Ascending aorta (tissue), 2 donors: Measurements from ENCODE around the gene ATP6V0E2. TPM values are rescaled to one million over a fixed set of nuclear protein-coding genes. Genes with fewer than 3 reads are reported as not detected.

Experiments used
- DNase-seq, 2 donors: peaks; one replicate each; pipeline ENCODE4 v3.0.0-alpha.2; 2019; ENCODE audit warnings: low spot score in 2 of 2
- H3K27ac ChIP-seq, 2 donors: fragments of 200-600 bp; sonication (generic); one replicate each; pipeline ENCODE4 v1.5.1; 2016 to 2017; ENCODE audit warnings: mild to moderate bottlenecking in 1 of 2
- H3K27me3 ChIP-seq: fragments of 200-600 bp; sonication (generic); one replicate; pipeline ENCODE4 v1.5.1; 2017
- H3K36me3 ChIP-seq, 2 donors: fragments of 200-600 bp; sonication (generic); one replicate each; pipeline ENCODE4 v1.5.1; 2016
- H3K4me1 ChIP-seq, 2 donors: fragments of 200-600 bp; sonication (generic); one replicate each; pipeline ENCODE4 v1.5.1; 2016 to 2017; ENCODE audit warnings: mild to moderate bottlenecking in 1 of 2
- H3K4me3 ChIP-seq, 2 donors: fragments of 200-600 bp; sonication (generic); one replicate each; pipeline ENCODE4 v1.5.1; 2016 to 2017; ENCODE audit warnings: mild to moderate bottlenecking in 1 of 2
- H3K9me3 ChIP-seq, 2 donors: fragments of 200-600 bp; sonication (generic); one replicate each; pipeline ENCODE4 v1.5.1; 2016
- CTCF ChIP-seq, 3 experiments: fragments of 200-600 bp in 2 of 3; fragments of 450-650 bp in 1 of 3; sonication (generic) in 2 of 3; IDR thresholded peaks; one replicate each; pipeline ENCODE4 v1.5.1; 2016 to 2019; ENCODE audit warnings: antibody characterized with exemption in 3 of 3, mild to moderate bottlenecking in 1 of 3, moderate library complexity in 1 of 3
- intact Hi-C: fragments of 100-400 bp; cut with DNase I; formaldehyde crosslinking; loops from one replicate; pipeline ENCODE4 v1.15.1; 2023
- total RNA-seq: library from RNA; depleted of rRNA; stranded (reverse); fragments of >200 nt; gene quantifications from one replicate; pipeline ENCODE4 v1.1.0, GENCODE V29; 2016

Gene ATP6V0E2
- 29.5 TPM for total RNA-seq

GRCh38 chr7:149873074-149873969, at the start of gene ATP6V0E2:
Gene ATP6V0E2 (plus strand): TSS chr7:149873969. CDS start chr7:149874066, 97 bp downstream.
- intact Hi-C loops = loop anchor here (1.0 to 10.0 kb wide), 5 partner anchors 35 to 531 kb away; partner anchors contain the start of genes ZNF775 and ZNF862
- H3K27me3 ChIP-seq = no peaks in the 10 kb centered on the region
- no peaks in the 10 kb centered on the region for H3K36me3 ChIP-seq
- H3K9me3 ChIP-seq = no peaks in the 10 kb centered on the region
- peak within 1 kb of the TSS; percentile 84 to 86 for H3K27ac ChIP-seq
- no peak for TF ChIP-seq CTCF (IDR thresholded peaks at IDR 0.05)
- H3K4me3 ChIP-seq = peak within 1 kb of the TSS; percentile 86 to 89
- peaks cover 11% of the 10 kb centered on the region in 2 donors for H3K4me1 ChIP-seq
- DNase-seq = peak; percentile 81 to 97

- DNase-seq = no peak
Measured at GRCh38 chr7:149824301-149824741, 49.4 kb upstream of the ATP6V0E2 start.

GRCh38 chr7:149824748-149825566, 48.8 kb upstream of the ATP6V0E2 start:
- DNase-seq = no peak
- no peaks in the 10 kb centered on the region for H3K27me3 ChIP-seq
- H3K4me1 ChIP-seq = no peaks in the 10 kb centered on the region
- TF ChIP-seq CTCF (IDR thresholded peaks at IDR 0.05) = no peak
- H3K4me3 ChIP-seq = no peak overlapping the region
- H3K9me3 ChIP-seq = no peaks in the 10 kb centered on the region
- intact Hi-C loops = no loop called here
- no peaks in the 10 kb centered on the region for H3K36me3 ChIP-seq
- H3K27ac ChIP-seq = no peak overlapping the region

More at GRCh38 chr7:149824301-149824741, 49.4 kb upstream of the ATP6V0E2 start:
- no peaks in the 10 kb centered on the region for H3K36me3 ChIP-seq
- intact Hi-C loops = no loop called here
- H3K9me3 ChIP-seq = no peaks in the 10 kb centered on the region
- no peak overlapping the region for H3K4me3 ChIP-seq
- no peak overlapping the region for H3K27ac ChIP-seq
- no peak for TF ChIP-seq CTCF (IDR thresholded peaks at IDR 0.05)
- no peaks in the 10 kb centered on the region for H3K4me1 ChIP-seq
- H3K27me3 ChIP-seq = no peaks in the 10 kb centered on the region

GRCh38 chr7:149825567-149826343, 48.0 kb upstream of the ATP6V0E2 start:
- H3K9me3 ChIP-seq = no peaks in the 10 kb centered on the region
- H3K4me1 ChIP-seq = no peaks in the 10 kb centered on the region
- H3K27me3 ChIP-seq = no peaks in the 10 kb centered on the region
- H3K27ac ChIP-seq = no peak overlapping the region
- H3K4me3 ChIP-seq = no peak overlapping the region
- no peak for TF ChIP-seq CTCF (IDR thresholded peaks at IDR 0.05)
- no peak for DNase-seq
- intact Hi-C loops = no loop called here
- H3K36me3 ChIP-seq = no peaks in the 10 kb centered on the region
